Spleen (tissue), 7 donors: ENCODE measurements around the gene PLXNB2.

ENCODE experiments used
- CTCF ChIP-seq, 11 experiments: fragments of 200-600 bp in 7 of 11; fragments of 450-650 bp in 4 of 11; sonication (generic) in 4 of 11; IDR thresholded peaks in 8 of 11; conservative IDR thresholded peaks in 3 of 11; 1 replicate in 7 of 11; 2 replicates in 4 of 11; pipeline versions ENCODE4 v1.4.0 to v1.8.0; 2016 to 2021; ENCODE audit warnings: antibody characterized with exemption in 11 of 11, inconsistent platforms in 4 of 11, mild to moderate bottlenecking in 1 of 11
- POLR2A ChIP-seq, 3 donors: fragments of 450-650 bp; IDR thresholded peaks; one replicate each; pipeline ENCODE4 v1.5.1; 2017; ENCODE audit warnings: antibody characterized with exemption in 3 of 3, mild to moderate bottlenecking in 1 of 3
- POLR2AphosphoS5 ChIP-seq, 3 donors: sonication (generic); formaldehyde crosslinking; IDR thresholded peaks; one replicate each; pipeline ENCODE4 v1.5.1; 2017; ENCODE audit warnings: antibody characterized with exemption in 3 of 3
- donor health status: DM: no; HTN: no; CAD: no; lungs with moderate emphysema.
- donor health status: DM: no; HTN: no; CAD: no.
- donor health status: DM: no; HTN: no; CAD: no.

- peak in 2 of 3 donors; percentile 24 to 46 for TF ChIP-seq POLR2AphosphoS5 (IDR thresholded peaks at IDR 0.05)
- TF ChIP-seq CTCF (IDR thresholded peaks at IDR 0.05 in 8 of 11, conservative IDR thresholded peaks at IDR 0.05 in 3 of 11): peak in 2 of 11 experiments; percentile 12 to 44
- TF ChIP-seq POLR2A (IDR thresholded peaks at IDR 0.05): no peak
These were observed 8.3 kb downstream of the PLXNB2 start for GRCh38 chr22:50298937-50299784.
